AG10803 (cell line): ENCODE results near the gene SETBP1.

ENCODE experiments used
- DNase-seq: peaks from one replicate; pipeline ENCODE4 v3.0.0; 2010; ENCODE audit warnings: low read depth
- H3K4me3 ChIP-seq: 2 replicates; pipeline ENCODE4 v1.5.1; 2011; ENCODE audit warnings: mild to moderate bottlenecking, low read length, control low read depth
- CTCF ChIP-seq: conservative IDR thresholded peaks from 2 replicates; pipeline ENCODE4 v1.5.1; 2011; ENCODE audit warnings: mild to moderate bottlenecking, low read length, control low read depth, inconsistent platforms

Gene SETBP1

GRCh38 chr18:45037618-45038017, 356.9 kb downstream of the SETBP1 start:
- TF ChIP-seq CTCF: no peak
- no peak overlapping the region for H3K4me3 ChIP-seq
- DNase-seq: no peak

- no peak for DNase-seq
- no peak overlapping the region for H3K4me3 ChIP-seq
- no peak for TF ChIP-seq CTCF
Observed at GRCh38 chr18:45039376-45039775, 358.7 kb downstream of the SETBP1 start.

- no peak overlapping the region for H3K4me3 ChIP-seq
- no peak for TF ChIP-seq CTCF
- DNase-seq: no peak
Observed at GRCh38 chr18:45040879-45041278, 360.2 kb downstream of the SETBP1 start.

- TF ChIP-seq CTCF: no peak
- DNase-seq: no peak
- no peak overlapping the region for H3K4me3 ChIP-seq
Observed at GRCh38 chr18:45044787-45045186, 364.1 kb downstream of the SETBP1 start.

- TF ChIP-seq CTCF: no peak
- no peak overlapping the region for H3K4me3 ChIP-seq
- no peak for DNase-seq
Observed at GRCh38 chr18:45046228-45046627, 365.5 kb downstream of the SETBP1 start.

GRCh38 chr18:45046961-45047360, 366.3 kb downstream of the SETBP1 start:
- H3K4me3 ChIP-seq: no peak overlapping the region
- no peak for TF ChIP-seq CTCF
- DNase-seq: no peak

GRCh38 chr18:45049578-45050319, 369.1 kb downstream of the SETBP1 start:
- no peak for TF ChIP-seq CTCF
- DNase-seq: peak; percentile 49
- no peak overlapping the region for H3K4me3 ChIP-seq
